Measurements from ENCODE around the gene SPTLC2. TPM values are rescaled to one million over a fixed set of nuclear protein-coding genes. Genes with fewer than 3 reads are reported as not detected.

Gene SPTLC2
- total and polyA plus RNA-seq, 10 donors: 7.0 to 103 (median 69.5) TPM

- WGBS, 5 donors: 73 to 87% (median 79%) methylated on average over 1 of the region's 1 CpG
- Histone ChIP-seq H3K27ac (no peak overlapping the region), H3K4me3 (no peak overlapping the region), H3K27me3 (replicated peaks in 1 of 7) (no peaks in the 10 kb centered on the region), H3K4me1 (no peaks in the 10 kb centered on the region), H3K36me3 (peaks cover 0 to 78% (median 10%) of the 10 kb centered on the region in 6 donors), H3K9me3 (no peaks in the 10 kb centered on the region)
- intact Hi-C loops (cut with DNase I; ENCODE audit: low total_unique reads): no loop called here
- DNase-seq: no peak
- no peak for TF ChIP-seq CTCF (IDR thresholded peaks at IDR 0.05 in 8 of 11, conservative IDR thresholded peaks at IDR 0.05 in 3 of 11)
- no peak for TF ChIP-seq POLR2A (IDR thresholded peaks at IDR 0.05)
- no peak for TF ChIP-seq POLR2AphosphoS5 (IDR thresholded peaks at IDR 0.05)
Observed at GRCh38 chr14:77526266-77526665, 90.2 kb downstream of the SPTLC2 start.

GRCh38 chr14:77524536-77524935 is 91.9 kb downstream of the SPTLC2 start:
- 79 to 97% (median 95%) methylated on average over 6 of the region's 6 CpGs for WGBS, 5 donors
- TF ChIP-seq CTCF (IDR thresholded peaks at IDR 0.05 in 8 of 11, conservative IDR thresholded peaks at IDR 0.05 in 3 of 11) (no peak), POLR2AphosphoS5 (IDR thresholded peaks at IDR 0.05) (no peak), POLR2A (IDR thresholded peaks at IDR 0.05) (no peak)
- no peaks in the 10 kb centered on the region for H3K9me3 ChIP-seq
- intact Hi-C loops (cut with DNase I; ENCODE audit: low total_unique reads): no loop called here
- H3K4me1 ChIP-seq: no peaks in the 10 kb centered on the region
- DNase-seq: no peak
- H3K36me3 ChIP-seq: peaks cover 3 to 79% (median 26%) of the 10 kb centered on the region in 6 donors
- H3K27me3 ChIP-seq (replicated peaks in 1 of 7): no peaks in the 10 kb centered on the region
- H3K27ac ChIP-seq: no peak overlapping the region
- H3K4me3 ChIP-seq: no peak overlapping the region

GRCh38 chr14:77523109-77523508 is 93.3 kb downstream of the SPTLC2 start:
- 86 to 92% (median 90%) methylated on average over 3 of the region's 3 CpGs for WGBS, 5 donors
- DNase-seq: no peak
- intact Hi-C loops (cut with DNase I; ENCODE audit: low total_unique reads): no loop called here

GRCh38 chr14:77520555-77520954 is 95.9 kb downstream of the SPTLC2 start:
- intact Hi-C loops (cut with DNase I; ENCODE audit: low total_unique reads): no loop called here
- Histone ChIP-seq H3K4me1 (no peaks in the 10 kb centered on the region), H3K4me3 (no peak overlapping the region), H3K36me3 (peaks cover 6 to 100% (median 61%) of the 10 kb centered on the region in 6 donors), H3K9me3 (no peaks in the 10 kb centered on the region), H3K27ac (no peak overlapping the region), H3K27me3 (replicated peaks in 1 of 7) (no peaks in the 10 kb centered on the region)
- TF ChIP-seq POLR2A (IDR thresholded peaks at IDR 0.05) (no peak), CTCF (IDR thresholded peaks at IDR 0.05 in 8 of 11, conservative IDR thresholded peaks at IDR 0.05 in 3 of 11) (no peak), POLR2AphosphoS5 (IDR thresholded peaks at IDR 0.05) (no peak)
- 91 to 98% (median 94%) methylated on average over 4 of the region's 4 CpGs for WGBS, 5 donors
- no peak for DNase-seq

More at GRCh38 chr14:77523109-77523508, 93.3 kb downstream of the SPTLC2 start:
- Histone ChIP-seq H3K27me3 (replicated peaks in 1 of 7) (no peaks in the 10 kb centered on the region), H3K36me3 (peaks cover 3 to 80% (median 39%) of the 10 kb centered on the region in 6 donors), H3K4me1 (no peaks in the 10 kb centered on the region), H3K4me3 (no peak overlapping the region), H3K9me3 (no peaks in the 10 kb centered on the region), H3K27ac (no peak overlapping the region)
- no peak for TF ChIP-seq POLR2A (IDR thresholded peaks at IDR 0.05)
- TF ChIP-seq POLR2AphosphoS5 (IDR thresholded peaks at IDR 0.05): no peak
- no peak for TF ChIP-seq CTCF (IDR thresholded peaks at IDR 0.05 in 8 of 11, conservative IDR thresholded peaks at IDR 0.05 in 3 of 11)

All from spleen (tissue), 11 donors.